ENCODE data around the gene ANXA2.

DNA sequence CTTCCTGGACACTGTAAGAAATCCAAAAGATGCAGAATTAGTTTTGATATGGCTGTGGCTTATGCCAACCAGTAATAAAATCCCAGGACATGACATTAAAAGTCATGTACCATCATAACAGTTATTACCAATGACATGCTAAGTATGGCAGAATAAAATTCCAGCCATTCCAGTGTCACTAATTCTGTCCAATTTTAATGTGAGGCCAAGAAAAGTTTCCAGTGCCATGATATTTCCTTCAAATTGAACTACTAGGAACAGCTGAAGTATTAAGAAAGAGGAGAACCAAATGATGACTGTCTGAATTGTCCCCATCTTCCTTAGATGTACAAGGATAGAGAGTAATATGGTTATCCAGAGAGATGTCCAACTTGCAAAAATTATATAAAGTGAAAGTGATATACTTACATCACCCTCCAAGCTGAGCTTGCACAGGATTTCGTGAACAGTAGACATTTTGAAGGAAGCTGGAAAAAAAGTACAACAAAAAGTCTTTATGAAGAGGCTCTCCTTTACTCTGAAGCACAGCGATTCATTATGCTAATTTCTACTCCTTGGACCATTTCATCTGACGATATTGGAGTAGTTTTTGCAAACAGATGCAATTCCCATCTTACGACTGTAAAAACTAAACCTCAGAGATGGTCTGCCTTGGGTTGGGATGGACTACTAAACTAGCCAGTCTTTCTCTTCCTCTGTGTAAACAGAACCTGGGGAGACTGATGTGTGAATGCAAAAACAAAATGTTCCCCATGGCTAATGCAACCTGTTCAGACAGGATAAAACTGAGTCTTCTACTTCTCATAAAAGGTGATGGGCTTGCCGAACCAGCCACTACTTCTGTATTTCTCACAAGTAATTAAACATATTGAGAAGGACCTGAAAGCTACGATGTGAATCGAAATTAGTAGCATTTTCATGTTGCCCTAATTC is 11.9 kb downstream of the ANXA2 start:
- no peak for TF ChIP-seq POLR2AphosphoS5 (IDR thresholded peaks at IDR 0.05; ENCODE audit: low read depth)
- TF ChIP-seq, protein P1, sequence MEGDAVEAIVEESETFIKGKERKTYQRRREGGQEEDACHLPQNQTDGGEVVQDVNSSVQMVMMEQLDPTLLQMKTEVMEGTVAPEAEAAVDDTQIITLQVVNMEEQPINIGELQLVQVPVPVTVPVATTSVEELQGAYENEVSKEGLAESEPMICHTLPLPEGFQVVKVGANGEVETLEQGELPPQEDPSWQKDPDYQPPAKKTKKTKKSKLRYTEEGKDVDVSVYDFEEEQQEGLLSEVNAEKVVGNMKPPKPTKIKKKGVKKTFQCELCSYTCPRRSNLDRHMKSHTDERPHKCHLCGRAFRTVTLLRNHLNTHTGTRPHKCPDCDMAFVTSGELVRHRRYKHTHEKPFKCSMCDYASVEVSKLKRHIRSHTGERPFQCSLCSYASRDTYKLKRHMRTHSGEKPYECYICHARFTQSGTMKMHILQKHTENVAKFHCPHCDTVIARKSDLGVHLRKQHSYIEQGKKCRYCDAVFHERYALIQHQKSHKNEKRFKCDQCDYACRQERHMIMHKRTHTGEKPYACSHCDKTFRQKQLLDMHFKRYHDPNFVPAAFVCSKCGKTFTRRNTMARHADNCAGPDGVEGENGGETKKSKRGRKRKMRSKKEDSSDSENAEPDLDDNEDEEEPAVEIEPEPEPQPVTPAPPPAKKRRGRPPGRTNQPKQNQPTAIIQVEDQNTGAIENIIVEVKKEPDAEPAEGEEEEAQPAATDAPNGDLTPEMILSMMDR (conservative IDR thresholded peaks at IDR 0.05; ENCODE audit: low read depth in 2 of 2), result no peak
- no peak for TF ChIP-seq EZH2phosphoT487 (IDR thresholded peaks at IDR 0.05; ENCODE audit: unreplicated experiment)
- TF ChIP-seq EZH2 (IDR thresholded peaks at IDR 0.05; ENCODE audit: low read depth, unreplicated experiment), result no peak
- TF ChIP-seq JUNB (IDR thresholded peaks at IDR 0.05; ENCODE audit: unreplicated experiment), result no peak
- TF ChIP-seq, protein P2, sequence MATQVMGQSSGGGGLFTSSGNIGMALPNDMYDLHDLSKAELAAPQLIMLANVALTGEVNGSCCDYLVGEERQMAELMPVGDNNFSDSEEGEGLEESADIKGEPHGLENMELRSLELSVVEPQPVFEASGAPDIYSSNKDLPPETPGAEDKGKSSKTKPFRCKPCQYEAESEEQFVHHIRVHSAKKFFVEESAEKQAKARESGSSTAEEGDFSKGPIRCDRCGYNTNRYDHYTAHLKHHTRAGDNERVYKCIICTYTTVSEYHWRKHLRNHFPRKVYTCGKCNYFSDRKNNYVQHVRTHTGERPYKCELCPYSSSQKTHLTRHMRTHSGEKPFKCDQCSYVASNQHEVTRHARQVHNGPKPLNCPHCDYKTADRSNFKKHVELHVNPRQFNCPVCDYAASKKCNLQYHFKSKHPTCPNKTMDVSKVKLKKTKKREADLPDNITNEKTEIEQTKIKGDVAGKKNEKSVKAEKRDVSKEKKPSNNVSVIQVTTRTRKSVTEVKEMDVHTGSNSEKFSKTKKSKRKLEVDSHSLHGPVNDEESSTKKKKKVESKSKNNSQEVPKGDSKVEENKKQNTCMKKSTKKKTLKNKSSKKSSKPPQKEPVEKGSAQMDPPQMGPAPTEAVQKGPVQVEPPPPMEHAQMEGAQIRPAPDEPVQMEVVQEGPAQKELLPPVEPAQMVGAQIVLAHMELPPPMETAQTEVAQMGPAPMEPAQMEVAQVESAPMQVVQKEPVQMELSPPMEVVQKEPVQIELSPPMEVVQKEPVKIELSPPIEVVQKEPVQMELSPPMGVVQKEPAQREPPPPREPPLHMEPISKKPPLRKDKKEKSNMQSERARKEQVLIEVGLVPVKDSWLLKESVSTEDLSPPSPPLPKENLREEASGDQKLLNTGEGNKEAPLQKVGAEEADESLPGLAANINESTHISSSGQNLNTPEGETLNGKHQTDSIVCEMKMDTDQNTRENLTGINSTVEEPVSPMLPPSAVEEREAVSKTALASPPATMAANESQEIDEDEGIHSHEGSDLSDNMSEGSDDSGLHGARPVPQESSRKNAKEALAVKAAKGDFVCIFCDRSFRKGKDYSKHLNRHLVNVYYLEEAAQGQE (IDR thresholded peaks at IDR 0.05; ENCODE audit: unreplicated experiment), result no peak
- TF ChIP-seq CREB1 (CRISPR knock-in tag; IDR thresholded peaks at IDR 0.05; ENCODE audit: low read depth), result no peak
- TF ChIP-seq, protein P3, sequence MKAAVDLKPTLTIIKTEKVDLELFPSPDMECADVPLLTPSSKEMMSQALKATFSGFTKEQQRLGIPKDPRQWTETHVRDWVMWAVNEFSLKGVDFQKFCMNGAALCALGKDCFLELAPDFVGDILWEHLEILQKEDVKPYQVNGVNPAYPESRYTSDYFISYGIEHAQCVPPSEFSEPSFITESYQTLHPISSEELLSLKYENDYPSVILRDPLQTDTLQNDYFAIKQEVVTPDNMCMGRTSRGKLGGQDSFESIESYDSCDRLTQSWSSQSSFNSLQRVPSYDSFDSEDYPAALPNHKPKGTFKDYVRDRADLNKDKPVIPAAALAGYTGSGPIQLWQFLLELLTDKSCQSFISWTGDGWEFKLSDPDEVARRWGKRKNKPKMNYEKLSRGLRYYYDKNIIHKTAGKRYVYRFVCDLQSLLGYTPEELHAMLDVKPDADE (IDR thresholded peaks at IDR 0.05), result no peak
- TF ChIP-seq STAT1 (IDR thresholded peaks at IDR 0.05; ENCODE audit: unreplicated experiment), result no peak
- no peak for TF ChIP-seq NANOG (IDR thresholded peaks at IDR 0.05; ENCODE audit: borderline replicate concordance)
- TF ChIP-seq, protein P4, sequence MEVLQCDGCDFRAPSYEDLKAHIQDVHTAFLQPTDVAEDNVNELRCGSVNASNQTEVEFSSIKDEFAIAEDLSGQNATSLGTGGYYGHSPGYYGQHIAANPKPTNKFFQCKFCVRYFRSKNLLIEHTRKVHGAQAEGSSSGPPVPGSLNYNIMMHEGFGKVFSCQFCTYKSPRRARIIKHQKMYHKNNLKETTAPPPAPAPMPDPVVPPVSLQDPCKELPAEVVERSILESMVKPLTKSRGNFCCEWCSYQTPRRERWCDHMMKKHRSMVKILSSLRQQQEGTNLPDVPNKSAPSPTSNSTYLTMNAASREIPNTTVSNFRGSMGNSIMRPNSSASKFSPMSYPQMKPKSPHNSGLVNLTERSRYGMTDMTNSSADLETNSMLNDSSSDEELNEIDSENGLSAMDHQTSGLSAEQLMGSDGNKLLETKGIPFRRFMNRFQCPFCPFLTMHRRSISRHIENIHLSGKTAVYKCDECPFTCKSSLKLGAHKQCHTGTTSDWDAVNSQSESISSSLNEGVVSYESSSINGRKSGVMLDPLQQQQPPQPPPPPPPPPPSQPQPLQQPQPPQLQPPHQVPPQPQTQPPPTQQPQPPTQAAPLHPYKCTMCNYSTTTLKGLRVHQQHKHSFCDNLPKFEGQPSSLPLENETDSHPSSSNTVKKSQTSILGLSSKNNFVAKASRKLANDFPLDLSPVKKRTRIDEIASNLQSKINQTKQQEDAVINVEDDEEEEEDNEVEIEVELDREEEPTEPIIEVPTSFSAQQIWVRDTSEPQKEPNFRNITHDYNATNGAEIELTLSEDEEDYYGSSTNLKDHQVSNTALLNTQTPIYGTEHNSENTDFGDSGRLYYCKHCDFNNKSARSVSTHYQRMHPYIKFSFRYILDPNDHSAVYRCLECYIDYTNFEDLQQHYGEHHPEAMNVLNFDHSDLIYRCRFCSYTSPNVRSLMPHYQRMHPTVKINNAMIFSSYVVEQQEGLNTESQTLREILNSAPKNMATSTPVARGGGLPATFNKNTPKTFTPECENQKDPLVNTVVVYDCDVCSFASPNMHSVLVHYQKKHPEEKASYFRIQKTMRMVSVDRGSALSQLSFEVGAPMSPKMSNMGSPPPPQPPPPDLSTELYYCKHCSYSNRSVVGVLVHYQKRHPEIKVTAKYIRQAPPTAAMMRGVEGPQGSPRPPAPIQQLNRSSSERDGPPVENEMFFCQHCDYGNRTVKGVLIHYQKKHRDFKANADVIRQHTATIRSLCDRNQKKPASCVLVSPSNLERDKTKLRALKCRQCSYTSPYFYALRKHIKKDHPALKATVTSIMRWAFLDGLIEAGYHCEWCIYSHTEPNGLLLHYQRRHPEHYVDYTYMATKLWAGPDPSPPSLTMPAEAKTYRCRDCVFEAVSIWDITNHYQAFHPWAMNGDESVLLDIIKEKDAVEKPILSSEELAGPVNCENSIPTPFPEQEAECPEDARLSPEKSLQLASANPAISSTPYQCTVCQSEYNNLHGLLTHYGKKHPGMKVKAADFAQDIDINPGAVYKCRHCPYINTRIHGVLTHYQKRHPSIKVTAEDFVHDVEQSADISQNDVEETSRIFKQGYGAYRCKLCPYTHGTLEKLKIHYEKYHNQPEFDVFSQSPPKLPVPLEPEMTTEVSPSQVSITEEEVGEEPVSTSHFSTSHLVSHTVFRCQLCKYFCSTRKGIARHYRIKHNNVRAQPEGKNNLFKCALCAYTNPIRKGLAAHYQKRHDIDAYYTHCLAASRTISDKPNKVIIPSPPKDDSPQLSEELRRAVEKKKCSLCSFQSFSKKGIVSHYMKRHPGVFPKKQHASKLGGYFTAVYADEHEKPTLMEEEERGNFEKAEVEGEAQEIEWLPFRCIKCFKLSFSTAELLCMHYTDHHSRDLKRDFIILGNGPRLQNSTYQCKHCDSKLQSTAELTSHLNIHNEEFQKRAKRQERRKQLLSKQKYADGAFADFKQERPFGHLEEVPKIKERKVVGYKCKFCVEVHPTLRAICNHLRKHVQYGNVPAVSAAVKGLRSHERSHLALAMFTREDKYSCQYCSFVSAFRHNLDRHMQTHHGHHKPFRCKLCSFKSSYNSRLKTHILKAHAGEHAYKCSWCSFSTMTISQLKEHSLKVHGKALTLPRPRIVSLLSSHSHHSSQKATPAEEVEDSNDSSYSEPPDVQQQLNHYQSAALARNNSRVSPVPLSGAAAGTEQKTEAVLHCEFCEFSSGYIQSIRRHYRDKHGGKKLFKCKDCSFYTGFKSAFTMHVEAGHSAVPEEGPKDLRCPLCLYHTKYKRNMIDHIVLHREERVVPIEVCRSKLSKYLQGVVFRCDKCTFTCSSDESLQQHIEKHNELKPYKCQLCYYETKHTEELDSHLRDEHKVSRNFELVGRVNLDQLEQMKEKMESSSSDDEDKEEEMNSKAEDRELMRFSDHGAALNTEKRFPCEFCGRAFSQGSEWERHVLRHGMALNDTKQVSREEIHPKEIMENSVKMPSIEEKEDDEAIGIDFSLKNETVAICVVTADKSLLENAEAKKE (CRISPR knock-in tag; IDR thresholded peaks at IDR 0.05), result no peak
- TF ChIP-seq ZNF114 (CRISPR knock-in tag; IDR thresholded peaks at IDR 0.05), result no peak
- TF ChIP-seq ZNF331 (CRISPR knock-in tag; IDR thresholded peaks at IDR 0.05; ENCODE audit: low read depth), result no peak

All from GM23338 (cell line).